HTERT RPE-1 (cell line): Measurements from ENCODE around the gene RNF17.
"Not testable (repeated sequence)": the region's sequence is repeated elsewhere in the genome, so short reads cannot be mapped to it uniquely, and the experiment has no call there.

ENCODE experiments used
- in situ Hi-C: fragments of 300-500 bp; cut with MboI; formaldehyde crosslinking; loops from 4 replicates; pipeline ENCODE4 v1.14.3; 2020; ENCODE audit warnings: low sequenced_read_pairs

Gene RNF17

DNA sequence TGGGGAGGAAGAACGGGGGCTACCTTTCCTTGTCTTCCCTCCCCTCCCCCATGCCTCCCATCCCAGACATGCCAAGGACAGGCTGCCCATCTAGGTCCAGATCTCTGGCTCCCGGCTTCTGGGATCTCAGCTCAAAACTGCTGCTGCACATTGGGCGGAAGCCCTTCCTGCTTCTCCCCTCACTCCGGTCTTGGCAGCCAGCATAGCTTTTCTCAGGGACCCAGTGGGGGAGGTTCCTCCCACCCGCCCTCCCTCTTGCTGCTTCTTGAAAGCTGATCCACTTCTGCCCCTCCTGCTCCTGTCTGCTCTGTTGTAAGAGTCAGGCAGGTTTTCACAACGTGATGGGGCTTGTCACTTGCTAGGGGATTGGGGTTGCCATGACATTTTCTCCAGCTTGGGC lies 21.7 kb upstream of the RNF17 start:
- in situ Hi-C loops = no loop called here

DNA sequence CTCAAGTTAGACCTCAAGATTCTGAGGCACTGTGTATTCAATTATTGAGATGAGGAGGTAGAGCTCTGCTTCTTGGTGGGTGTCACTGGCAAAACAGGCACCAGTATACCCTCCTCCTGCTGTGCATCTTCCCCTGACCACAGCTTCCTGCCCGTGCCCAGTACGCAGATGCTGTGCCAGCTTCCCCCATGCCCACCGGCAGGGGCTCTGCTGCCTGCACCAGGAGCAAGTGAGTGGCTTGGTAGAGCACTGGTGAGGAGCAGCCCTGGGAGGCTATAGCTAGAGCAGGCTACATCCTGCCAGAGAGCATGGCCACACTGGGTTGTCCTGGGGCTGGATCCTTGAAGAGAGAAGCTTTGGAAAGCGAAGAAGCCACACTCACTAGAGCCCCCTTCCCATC lies 21.0 kb upstream of the RNF17 start:
- in situ Hi-C loops = no loop called here

DNA sequence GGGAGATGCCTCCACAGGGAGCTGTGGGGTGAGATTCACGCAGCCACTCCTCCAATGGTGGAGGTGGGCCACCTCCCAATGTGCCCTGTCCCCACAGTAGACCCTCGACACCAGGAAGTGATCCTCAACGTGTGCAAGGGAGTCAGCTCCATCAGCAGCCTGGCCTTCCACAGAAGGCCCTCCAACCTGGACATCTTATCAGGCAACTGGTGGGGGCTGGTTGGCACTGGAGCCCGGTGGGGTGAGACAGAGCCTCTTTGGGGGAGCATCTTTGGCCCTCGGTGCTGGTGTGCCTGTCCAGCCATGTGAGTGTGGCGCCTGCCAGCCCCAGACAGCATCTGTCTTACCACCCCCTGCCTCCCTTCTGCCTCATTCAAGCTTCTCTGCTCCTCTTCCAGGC lies 19.7 kb upstream of the RNF17 start:
- in situ Hi-C loops = no loop called here

DNA sequence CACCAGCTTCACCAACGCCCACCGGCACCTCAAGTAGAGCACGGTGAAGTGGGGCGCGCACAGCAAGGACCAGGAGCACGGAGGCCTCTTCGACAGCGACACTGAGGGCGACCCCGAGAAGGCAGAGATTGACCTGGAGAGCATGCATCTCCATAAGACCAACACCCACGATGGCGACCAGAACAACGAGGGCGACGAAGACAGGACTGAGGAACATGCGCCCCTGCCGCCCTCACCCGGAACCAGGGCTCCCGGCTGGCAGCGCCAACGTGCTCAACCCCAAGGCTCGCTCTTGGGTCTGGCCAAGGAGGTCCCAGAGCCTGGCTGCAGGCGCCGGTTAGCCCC lies 18.5 kb upstream of the RNF17 start:
- in situ Hi-C loops = no loop called here

DNA sequence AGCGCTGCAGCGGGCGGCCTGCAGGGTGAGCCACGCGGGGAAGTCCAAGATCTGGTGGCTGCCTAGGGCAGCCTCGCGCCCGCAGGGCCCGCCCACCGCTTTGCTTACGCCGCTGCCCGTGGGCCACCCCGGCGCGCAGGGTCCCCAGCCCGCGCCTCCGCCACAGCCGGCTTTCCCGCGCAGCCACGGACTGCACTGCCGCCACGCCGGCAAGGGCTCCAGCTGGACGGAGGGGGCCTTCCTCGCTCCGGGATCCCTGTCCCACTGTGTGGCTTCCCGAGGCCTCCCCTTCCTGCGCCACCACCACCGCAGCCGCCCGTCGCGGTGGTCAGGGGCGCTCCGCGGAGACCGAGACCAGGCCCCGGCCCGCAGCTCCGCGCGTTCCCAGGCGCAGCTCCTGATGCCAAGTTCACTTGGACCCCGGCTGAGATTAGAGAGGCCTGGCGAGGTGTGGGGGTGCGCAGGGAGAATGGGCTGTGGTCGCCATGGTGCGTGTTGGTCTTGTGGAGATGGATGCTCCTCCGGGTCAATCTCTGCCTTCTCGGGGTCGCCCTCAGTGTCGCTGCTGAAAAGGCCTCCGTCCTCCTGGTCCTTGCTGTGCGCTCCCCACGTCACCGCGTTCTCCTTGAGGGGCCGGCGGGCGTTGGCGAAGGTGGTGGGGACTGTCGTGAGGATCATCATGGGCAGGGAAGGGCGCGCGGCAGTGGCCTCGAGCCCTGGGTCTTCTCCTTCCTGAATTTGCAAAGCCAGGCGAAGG lies 17.9 kb upstream of the RNF17 start:
- in situ Hi-C loops = no loop called here

GRCh38 chr13:24746618-24747247 lies 17.2 kb upstream of the RNF17 start:
- in situ Hi-C loops = no loop called here

DNA sequence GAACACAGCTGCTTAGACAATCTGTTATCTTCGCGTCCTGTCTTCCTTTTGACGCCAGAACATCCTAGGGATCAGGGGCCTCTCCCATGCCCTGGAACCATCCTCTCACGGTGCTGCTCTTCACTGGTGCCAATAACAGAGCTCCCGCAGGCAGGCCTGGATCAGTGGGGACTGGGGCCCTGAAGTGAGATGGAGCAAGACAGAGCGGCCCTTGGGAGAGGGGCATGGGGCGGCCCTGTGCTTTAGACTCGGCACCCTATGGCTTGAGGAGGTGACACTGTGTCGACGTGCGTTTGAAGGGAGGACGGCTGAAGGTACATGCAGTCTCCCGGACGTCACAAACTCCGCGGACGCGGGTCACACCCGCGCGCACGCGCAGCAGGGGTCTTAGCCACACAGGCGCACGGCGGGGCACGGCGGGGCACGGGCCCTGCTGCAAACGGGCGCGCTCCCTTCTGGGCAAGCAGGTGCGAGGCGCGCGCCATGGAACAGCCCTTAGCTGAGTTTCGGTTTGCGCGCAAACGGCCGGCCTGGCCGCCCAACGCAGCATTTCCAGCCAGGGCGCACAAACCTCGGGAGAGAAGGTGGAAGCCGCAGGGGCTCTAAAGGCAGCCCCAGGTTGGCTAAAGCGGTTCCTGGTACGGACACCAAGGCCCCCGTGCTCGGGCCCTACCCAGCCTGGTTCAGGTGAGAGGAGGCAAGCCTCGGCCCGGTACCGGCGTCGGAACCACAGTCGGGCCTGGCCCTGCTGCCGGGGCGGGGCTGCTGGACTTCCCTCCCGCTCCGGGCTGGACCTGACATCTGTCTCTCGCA lies 16.5 kb upstream of the RNF17 start:
- in situ Hi-C loops = no loop called here

DNA sequence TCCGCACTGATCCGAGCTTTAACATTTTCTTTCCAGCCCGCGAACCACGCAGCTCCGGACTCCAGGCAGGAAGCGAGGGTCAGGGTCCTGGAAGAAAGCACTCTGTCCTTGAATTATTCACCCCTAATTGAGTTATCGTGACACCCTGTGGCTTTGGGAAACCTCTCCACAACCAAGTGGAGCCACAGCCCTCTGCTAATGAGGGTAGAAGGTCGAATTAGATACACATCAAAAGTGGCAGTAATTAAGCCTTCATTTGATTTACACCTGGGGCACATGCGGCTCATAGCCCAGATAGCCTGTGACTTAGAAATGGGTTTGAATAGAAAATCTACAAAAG lies 15.9 kb upstream of the RNF17 start:
- in situ Hi-C loops = no loop called here

GRCh38 chr13:24759197-24759596 lies 4.8 kb upstream of the RNF17 start:
- in situ Hi-C loops = no loop called here

DNA sequence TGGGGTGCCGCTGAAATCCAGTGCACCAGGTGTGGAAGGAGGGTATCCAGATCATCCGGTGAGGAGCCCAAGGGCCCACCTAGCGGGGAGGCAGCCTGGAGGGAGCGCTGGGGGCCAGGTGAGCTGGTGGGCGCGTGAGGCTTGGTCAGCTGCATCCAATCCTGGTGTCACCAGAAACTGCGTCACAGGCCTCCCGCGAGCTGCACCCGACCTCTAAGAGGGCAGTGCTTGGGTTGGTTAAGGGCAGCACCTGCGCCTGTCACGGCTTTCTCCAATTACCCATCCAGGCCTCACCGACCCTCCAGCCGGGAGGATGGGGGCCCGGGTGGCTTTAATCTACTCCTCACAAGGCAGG lies 284 bp downstream of the RNF17 start:
- in situ Hi-C loops = no loop called here

GRCh38 chr13:24777171-24777570 lies 13.2 kb downstream of the RNF17 start:
- in situ Hi-C loops = no loop called here

GRCh38 chr13:24784319-24784718 lies 20.4 kb downstream of the RNF17 start:
- in situ Hi-C loops = no loop called here

DNA sequence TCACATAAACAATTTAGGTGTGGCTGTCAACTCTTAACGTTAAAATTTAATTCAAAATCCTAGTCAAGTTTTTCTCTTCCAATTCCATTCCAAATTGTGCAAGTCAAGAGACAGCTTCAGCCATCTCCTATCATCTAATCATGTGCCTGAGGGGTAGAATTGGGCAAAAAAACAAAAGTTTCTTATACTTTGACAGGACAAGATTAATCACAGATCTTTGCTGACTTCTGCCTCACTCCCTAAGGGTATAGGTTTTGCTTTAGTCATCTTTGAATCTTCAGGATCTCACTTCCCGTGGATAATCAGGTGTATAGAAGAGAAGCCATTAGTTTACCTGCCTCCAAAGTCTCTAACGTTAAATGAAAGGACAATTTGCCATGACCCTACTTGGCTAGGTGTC lies 24.6 kb downstream of the RNF17 start:
- in situ Hi-C loops = no loop called here

- in situ Hi-C loops = no loop called here
Observed at GRCh38 chr13:24802074-24802473, 38.1 kb downstream of the RNF17 start.

GRCh38 chr13:24821207-24821606 lies 57.2 kb downstream of the RNF17 start:
- in situ Hi-C loops = no loop called here

- in situ Hi-C loops = no loop called here
Observed at GRCh38 chr13:24822640-24823039, 58.7 kb downstream of the RNF17 start.

DNA sequence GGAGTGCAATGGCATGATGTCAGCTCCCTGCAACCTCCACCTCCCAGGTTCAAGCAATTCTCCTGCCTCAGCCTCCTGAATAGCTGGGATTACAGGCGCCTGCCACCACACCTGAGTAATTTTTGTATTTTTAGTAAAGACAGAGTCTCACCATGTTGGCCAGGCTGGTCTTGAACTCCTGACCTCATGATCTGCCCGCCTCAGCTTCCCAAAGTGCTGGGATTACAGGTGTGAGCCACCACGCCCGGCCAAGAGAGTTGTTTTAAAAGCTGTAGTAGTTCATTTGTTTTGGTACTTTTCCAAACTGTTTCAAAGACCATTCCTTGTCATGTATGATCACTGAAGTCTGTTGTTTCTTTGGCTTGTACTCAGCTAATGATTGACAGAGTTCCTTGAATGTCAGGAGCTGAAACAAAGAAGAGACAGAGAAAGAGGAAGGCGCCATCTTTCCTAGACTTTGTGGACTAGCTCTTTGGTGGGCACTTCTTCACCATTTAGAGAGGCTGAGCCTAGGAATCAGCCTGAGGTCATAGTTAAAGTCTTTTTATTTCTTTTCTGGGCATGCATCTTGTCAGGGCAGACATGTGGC lies 59.2 kb downstream of the RNF17 start:
- in situ Hi-C loops = not testable (repeated sequence)

DNA sequence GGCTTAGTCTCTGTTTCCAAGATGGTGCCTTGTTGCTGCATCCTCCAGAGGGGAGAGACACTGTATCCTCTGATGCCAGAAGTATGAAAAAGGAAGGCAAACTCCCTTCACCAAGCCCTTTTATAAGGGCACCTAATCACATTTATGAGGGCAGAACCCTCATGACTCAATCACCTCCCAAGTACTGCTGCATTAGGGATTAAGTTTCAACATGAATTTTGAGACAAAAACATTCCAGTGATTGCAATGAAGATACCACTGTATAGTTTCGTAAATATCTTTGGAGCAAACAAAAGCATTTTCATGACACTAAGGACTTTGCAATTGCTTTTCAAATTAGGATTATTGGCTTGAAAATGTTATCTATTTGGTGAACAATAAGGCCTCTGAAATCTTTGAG lies 63.8 kb downstream of the RNF17 start:
- in situ Hi-C loops = no loop called here

DNA sequence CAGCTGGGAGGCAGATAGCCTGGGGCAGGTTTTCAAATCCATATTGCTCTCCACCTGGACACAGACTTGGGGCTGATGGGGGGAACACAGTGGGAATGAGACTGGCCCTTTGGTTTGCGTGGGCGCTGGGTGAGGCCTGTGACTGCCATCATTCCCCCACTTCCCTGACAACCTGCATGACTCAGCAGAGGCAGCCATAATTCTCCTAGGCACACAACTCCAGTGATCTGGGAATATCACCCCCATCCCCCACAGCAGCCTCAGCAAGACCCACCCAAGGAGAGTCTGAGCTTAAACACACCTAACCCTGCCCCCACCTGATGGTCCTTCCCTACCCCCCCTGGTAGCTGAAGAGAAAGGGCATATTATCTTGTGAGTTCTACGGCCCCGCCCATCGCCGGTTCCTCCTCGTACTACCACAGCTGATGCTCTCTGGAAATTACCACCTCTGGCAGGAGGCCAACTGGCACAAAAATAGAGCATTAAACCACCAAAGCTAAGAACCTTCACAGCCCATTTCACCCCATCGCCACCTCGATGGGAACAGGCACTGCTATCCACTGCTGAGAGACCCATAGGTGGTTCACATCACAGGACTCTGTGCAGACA lies 71.0 kb downstream of the RNF17 start:
- in situ Hi-C loops = no loop called here

GRCh38 chr13:24837528-24837927 lies 73.6 kb downstream of the RNF17 start:
- in situ Hi-C loops = not testable (repeated sequence)

DNA sequence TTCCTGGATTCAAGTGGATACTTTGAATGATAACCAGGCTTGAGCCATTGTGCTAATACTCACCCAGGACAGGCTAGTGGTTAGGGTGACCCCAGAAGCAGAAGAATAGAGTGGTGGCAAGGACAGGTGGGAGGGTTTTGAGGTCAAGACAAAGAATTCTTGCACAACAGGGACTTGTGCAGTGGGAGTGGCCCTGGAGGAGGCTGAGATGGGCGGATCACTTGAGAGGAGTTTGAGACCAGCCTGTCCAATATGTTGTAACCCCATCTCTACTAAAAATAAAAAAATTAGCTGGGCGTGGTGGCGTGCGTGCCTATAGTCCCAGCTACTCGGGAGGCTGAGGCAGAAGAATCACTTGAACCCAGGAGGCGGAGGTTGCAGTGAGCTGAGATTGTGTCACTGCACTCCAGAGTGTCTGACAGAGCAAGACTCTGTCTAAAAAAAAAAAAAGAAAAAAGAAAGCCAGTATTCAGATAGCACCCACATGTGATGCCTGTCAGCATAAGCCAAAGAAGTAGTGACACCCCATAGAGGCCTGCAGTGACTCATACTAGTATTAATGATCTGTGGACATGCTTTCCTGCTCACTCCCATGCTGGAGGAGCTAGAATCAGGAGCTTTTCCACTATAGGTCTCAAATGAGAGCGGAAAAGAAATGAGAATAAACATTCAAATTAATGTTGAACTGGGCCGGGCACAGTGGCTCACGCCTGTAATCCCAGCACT lies 78.7 kb downstream of the RNF17 start:
- in situ Hi-C loops = no loop called here
